GM19455 (cell line): Measurements from ENCODE around the gene TMC6.

Source experiments
- ATAC-seq: cut with Tn5 transposase; IDR thresholded peaks from one replicate; pipeline ENCODE4 v1.9.1; 2021; ENCODE audit not compliant: unreplicated experiment

Gene TMC6

DNA sequence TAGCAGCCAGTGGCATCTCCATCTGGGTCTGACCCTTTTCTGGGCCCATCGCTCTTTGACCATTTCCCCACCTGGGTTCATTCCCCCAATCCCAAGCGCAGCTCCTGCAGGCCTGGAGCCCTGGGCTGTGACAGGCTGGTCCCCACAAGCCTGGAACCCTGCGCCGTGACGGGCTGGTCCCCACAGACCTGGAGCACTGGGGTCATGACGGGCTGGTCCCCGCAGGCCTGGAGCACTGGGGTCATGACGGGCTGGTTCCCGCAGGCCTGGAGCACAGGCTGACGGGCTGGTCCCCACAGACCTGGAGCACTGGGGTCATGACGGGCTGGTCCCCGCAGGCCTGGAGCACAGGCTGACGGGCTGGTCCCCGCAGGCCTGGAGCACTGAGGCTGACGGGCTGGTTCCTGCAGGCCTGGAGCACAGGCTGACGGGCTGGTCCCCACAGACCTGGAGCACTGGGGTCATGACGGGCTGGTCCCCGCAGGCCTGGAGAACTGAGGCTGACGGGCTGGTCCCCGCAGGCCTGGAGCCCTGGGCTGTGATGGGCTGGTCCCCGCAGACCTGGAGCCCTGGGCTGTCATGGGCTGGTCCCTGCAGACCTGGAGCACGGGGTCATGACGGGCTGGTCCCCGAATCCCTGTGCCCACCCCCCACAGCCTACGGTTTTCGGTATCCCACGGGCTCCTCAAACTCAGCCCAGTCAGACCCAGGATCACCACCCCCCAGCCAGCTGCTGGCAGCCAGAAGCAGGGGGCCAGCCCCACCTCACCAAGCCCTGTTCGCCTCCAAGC is 16.6 kb downstream of the TMC6 start:
- no peak for ATAC-seq

DNA sequence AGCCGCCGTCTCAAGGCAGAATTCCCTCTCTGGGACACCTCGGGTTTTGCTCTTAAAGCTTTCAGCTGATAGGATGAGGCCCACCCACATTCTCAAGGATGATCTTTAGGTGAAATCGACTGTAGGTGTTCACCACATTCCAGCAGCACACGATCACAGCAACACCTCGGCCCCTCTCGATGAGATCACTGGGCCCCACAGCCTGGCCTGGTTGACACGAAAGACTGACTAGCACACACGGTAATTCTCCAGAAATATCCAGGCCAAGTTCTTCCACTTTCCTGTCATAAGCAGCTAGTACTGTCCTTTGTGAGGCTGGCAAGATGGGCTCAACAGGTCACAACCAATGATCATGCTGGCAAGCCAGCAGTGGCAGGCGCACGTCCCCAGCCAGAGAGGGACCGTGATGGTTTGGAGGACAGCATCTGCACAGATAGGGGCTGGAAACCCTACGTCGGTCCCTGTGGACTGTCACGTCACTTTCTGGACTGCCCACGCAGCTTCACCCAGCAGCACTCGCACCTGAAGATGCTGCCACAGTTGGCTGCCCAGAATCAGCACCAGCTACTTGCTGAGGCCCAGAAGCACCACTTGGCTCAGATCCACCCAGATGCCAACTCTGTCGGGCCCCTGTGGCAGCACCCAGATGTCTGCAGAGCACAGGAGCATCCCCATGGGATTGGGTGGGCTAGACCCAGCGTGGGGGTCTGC is 17.4 kb downstream of the TMC6 start:
- ATAC-seq: no peak

DNA sequence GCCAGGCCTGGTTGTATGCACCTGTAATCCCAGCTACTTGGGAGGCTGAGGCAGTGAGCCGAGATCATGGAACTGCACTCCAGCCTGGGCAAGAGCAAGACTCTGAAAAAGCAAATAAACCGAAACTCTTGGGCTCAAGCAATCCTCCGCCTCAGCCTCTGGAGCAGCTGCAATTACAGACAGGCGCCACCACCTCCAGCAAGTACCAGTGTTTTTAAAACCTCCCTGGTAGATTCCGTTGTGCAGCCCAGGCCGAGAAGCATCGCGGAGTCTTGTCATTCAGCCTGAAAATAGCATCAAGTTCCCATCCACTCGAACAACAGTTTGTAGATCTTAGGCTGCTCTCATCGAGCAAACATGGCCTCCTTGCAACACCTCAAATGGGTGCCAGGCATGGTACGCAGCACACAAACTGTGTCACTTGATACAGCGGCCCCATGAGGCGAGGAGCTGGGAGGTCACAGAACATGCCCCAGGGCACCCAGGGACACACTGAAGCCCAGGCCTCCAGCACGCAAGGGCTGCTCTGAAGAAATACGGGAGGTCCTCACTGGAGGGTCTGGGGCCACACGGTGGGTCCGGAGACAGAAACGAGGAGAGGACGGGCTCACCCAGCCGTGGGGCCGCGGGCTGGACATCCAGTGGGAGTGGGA is 18.1 kb downstream of the TMC6 start:
- no peak for ATAC-seq

DNA sequence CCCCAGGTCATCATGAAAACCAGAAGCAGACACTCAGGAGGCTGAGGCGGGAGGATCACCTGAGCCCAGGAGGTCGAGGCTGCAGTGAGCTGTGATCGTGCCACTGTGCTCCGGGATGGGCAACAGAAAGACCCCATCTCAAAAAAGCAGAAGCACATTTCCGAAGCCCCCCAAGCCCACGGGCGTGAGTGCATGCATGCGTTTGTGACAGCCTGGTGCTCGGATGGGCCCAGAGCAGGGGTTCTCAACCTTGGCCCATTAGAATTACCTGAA is 19.1 kb downstream of the TMC6 start:
- ATAC-seq: no peak

DNA sequence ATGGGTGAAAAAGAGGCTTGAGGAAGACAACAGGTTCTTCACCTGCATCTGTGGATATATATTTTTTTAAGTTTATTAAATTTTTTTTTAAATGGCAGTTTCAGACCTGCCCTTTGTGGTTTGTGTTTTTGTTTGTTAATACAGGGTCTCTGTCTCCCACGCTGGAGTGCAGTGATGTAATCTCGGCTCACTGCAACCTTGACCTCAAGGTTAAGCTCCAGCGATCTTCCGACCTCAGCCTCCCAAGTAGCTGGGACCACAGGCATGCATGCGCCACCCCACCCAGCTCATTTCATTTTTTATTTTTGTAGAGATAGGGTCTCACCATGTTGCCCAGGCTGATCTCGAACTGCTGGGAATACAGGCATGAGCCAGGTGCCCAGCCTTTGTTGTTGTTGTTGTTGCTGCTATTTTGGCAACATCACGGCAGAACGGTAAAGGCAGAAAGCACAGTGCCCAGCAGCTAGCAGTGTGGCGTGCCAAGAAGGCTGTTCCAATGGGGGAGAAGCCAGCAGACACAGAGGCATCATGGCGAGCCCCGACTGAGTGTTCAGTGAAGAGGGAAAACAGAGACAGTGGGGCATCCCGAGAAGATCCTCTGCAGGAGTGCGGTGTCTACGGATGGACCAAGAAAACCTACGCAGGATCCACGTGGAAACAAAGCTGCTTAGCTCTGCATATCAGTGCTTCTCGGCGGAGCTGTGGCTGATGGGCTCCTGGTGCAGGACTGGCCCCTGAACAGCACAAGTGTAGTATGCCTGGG is 19.6 kb downstream of the TMC6 start:
- ATAC-seq: no peak

DNA sequence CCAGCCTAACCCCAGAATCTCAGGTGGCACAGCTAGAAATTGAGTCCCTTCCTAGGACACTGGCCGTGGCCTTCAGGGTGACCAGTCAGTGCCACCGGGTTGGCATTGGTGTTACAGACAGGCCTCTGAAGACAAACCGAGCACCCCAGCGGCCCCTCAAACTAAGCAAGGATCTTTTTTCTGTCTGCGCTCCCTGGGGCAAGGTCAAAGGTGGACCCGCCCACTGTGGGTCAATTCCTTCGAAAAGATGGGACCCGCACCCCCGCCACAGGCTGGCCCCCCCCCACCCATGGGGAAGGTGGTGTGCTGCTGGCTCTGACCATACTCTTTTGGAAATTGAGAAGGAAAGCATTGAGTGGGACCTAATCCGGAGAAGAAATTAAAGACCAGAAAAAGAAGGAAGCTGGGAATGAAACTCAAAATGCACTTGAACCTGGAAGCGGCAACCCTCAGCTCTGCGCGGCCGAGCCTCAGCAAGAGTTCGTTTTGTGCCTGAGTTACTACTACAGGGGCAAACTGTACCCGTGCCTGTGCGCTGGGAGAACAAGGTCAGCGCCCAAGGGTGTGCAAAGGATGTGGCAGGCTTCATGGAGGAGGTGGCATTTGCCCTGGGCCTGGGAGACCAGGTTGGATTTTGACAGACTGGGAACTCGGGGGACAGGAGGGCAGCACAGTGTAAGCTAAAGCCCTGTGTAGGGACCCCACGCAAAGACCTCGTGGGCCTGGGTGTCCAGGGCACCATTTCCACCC is 20.4 kb downstream of the TMC6 start:
- no peak for ATAC-seq

DNA sequence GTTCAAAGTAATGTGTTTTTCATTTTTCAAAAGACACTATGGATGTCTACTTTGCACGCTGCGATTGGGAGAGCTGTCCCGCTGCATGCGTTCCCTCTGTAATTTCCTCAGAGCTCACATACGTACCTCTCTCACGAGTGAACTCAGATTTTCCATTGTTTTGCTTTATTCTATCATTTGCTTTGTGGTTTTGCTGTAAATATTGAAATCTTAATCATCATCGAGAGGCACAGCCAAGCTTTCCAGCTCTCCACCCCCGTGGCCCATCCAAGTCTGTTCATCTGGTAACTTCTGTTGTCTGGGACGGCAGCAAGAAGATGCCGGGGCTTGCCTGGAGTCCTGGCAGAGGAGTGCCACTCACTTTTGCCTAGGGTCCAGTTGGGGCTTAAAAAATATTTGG is 21.1 kb downstream of the TMC6 start:
- ATAC-seq: no peak

DNA sequence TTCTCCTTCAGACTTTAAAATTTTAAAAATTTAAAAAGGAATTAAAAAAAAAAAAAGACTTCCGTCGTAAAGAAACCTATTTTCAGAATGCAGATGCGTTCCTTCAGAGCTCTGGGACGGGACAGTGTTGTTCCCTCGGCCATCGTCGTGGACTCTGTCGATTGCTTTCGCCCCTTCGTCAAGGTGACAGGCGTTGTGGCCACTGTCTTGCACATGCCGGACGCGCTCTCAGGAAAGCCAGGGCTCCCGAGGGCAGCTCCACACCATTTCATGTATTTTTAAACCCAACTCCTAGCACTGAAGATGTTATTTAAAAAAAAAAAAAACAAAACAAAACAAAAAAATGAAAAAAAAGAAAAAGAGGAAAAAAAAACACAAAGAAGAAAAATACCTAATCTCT is 22.3 kb downstream of the TMC6 start:
- ATAC-seq: no peak

DNA sequence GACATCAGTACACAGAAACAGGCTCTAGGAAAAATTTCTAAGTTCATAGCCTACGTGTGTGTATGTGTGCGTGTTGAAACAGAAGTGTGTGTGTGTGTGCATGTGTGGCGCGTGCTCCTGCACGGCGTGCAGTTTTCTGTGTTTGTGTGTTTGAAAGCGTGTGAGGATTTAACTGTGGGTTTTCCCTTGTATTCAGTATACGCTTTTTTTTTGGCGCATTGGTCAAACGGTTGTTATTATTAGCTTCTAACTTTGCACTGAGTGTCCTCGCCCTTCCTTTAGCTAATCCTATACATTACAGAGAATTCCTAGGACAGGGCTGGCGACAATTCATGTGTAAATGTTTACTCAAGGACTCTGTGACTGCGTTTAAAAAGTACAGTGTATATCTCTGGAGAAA is 23.0 kb downstream of the TMC6 start:
- ATAC-seq: no peak

DNA sequence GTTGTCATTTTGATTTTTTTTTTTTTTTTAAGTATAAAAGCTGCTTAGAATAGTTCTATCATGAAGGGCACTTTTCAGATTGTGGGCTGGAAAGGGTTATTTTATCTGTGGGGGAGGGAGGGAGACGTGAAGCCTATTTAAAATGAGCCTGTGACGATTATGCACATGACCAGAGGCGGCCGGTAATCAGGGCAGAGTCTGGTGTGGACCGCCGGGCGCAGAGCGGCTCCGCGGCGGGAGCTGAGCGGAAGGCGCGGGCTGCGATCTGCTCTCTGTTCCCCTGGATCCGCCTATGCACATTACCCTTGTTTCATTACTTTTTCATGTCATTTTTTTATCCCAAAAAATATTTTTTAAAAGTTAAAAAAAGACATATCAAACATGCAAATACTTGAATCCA is 23.5 kb downstream of the TMC6 start:
- no peak for ATAC-seq

DNA sequence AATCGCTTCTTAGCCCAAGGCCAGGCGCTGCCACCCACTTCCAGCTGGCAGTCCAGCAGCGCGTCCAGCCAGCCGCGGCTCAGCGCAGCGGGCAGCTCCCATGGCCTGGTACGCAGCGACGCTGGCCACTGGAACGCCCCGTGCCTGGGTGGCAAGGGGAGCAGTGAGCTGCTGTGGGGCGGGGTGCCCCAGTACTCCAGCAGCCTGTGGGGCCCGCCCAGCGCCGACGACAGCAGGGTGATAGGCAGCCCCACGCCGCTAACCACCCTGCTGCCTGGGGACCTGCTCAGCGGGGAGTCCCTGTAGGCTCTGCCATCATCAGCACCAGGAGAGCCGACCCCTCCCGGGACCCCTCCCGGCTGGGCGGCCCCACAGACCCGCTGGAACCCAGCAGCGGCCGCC is 24.0 kb downstream of the TMC6 start:
- no peak for ATAC-seq

DNA sequence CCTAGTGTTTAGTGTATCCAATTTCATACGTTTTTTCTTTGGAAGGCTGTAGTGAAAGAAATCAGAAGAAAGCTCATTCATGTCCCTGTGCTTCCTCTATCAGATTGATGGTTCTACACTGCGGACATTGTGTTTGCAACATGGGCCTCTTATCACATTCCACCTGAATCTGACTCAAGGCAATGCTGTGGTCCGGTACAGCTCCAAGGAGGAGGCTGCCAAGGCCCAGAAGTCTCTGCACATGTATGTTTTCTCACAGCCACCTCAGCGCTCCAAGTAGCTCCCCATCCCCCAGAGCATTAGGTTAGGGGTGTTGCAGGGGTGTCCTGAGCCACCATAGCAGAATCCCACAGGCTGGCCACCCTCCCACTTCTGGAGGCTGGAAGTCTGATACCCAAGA is 25.2 kb downstream of the TMC6 start:
- ATAC-seq: no peak

DNA sequence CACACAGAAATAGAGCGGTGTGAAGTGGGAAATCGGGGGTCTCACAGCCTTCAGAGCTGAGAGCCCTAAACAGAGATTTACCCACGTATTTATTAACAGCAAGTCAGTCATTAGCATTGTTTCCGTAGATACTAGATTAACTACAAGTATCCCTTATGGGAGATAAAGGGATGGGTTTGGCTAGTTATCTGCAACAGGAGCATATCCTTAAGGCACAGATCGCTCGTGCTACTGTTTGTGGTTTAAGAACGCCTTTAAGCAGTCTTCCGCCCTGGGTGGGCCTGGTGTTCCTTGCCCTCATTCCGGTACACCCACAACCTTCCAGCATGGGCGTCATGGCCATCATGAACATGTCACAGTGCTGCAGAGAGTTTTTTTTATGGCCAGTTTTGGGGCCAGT is 27.0 kb downstream of the TMC6 start:
- no peak for ATAC-seq

DNA sequence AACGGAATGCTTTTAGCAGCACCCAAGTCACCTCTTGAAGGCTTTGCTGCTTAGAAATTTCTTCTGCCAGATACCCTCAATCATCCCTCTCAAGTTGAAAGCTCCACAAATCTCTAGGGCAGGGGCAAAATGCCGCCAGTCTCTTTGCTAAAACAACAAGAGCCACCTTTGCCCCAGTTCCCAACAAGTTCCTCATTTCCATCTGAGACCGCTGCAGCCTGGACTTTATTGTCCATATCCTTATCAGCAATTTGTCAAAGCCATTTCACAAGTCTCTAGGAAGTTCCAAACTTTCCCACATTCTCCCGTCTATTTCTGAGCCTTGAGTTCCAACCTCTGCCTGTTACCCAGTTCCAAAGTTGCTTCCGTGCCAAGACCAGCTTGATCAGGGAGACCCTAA is 27.4 kb downstream of the TMC6 start:
- no peak for ATAC-seq

DNA sequence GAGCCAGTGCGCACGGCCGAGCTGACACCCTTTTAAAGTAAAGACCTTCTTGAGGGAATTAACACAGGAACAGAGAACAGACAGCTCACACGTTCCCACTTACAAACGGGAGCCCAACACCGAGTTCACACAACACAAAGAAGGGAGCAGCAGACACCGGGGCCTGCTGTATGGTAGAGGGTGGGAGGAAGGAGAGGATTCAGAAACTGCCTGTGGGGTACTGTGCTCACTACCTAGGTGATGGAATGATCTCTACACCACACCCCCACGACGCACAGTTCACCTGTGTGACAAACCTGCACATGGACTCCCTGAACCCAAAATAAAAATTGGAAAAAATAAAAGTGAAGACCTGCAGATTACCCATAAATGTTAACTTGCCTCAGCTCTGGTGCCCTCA is 32.5 kb downstream of the TMC6 start:
- no peak for ATAC-seq

DNA sequence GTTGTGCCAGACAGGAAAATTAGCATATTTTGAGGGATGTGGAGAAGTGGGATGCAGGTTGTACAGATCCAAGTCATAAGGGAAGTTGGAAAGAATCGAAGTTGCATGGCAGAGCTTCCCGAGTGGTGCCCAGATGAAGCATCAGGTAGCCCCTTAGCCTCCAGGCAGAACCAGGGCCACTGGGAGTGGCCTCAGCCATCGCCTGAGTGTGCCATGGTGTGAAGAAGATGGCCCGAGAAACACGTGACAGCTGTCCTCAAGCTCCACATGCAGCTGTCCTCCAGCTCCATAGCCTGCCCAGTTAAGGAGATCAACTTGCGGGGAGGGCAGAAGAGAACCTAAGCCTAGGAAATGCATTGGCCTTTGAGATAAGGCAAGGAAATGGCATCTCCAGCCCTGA is 33.5 kb downstream of the TMC6 start:
- no peak for ATAC-seq

DNA sequence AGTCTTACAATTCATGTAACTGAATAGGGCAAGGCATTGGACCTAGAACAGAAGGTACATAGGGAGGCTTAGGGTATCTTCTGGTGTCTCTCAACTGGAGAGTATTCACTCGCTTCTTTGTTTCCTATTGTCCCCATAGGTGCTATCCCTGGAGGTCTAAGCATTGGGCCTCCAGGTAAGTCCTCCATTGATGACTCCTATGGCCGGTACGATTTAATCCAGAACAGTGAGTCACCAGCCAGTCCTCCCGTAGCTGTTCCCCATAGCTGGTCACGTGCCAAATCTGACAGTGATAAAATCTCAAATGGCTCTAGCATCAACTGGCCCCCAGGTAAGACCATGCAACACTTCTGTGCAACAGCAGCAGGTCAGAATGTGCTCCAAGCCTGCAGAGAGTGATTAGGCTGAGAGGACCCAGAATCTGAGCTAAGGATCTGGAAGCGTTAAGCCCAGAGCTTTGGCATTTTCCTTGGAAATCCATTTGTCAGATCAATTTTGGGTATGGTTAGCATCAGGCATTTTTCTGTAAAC is 35.7 kb downstream of the TMC6 start:
- no peak for ATAC-seq

DNA sequence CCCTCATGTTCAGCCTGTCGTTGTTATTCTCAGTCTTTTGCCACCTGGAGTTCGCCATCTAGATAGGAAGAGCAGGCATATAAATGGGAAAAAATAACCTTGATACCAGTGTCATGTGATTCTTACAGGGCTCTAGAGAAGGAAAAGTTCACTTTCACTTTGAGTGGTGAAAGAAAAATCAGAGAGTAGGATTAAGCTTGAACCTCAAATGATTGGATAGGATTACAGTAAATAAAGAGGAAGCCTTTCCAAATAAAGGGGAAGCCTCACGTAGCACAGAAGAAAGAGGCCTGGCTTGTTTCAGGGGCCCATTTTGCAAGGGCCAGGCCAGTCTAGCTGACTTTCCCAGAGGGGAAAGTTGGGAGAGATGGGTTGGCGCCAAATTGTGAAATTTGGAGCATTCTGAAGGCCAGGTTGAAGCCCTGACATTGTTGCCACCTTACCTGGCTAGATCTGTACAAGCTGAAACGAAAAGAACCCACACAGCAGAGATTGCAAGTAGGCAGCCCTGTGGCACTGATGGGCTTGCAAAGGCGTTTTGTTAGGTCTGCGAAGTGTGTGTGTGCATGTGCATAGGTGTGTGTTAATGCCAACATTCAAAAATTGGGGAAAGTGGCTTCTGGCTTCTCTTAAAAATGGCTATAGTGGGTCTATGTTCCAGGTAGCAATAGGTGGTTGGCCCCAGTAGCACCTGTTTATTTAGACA is 38.8 kb downstream of the TMC6 start:
- ATAC-seq: no peak

DNA sequence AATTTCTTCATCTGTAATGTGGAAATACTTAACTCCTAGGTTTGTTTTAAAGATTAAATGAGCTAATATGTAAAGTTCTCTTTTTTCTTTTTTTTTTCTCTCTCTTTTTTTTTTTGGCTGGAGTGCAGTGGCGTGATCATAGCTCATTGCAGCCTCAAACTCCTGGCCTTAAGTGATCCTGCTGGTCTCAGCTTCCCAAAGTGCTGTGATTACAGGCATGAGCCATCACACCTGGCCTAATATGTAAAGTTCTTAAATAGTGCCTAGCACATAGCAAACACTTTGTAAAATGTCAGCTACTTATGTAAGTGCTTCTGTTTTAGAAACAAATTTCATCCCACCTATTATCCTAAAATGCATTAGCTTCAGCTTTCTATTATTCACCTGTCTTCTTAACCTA is 40.0 kb downstream of the TMC6 start:
- no peak for ATAC-seq

DNA sequence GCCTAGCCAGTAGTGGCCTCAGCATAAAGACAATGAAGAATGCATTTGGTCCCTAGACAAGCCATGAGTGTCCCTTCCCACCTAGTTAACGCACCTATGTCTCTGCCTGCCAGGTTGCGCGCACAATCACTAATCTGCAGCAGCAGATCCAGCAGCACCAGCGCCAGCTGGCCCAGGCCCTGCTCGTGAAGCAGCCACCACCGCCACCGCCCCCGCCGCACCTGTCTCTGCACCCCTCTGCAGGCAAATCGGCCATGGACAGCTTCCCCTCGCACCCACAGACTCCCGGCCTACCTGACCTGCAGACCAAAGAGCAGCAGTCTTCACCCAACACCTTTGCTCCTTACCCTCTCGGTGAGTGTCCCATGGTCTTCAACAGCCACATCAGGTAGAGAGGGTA is 41.8 kb downstream of the TMC6 start:
- ATAC-seq: no peak
